ENCODE data around the gene AP2B1.
"Not testable (repeated sequence)": the region's sequence is repeated elsewhere in the genome, so short reads cannot be mapped to it uniquely, and the experiment has no call there.

AP2B1 gene

GRCh38 chr17:35645923-35646322 is 58.8 kb downstream of the AP2B1 start:
- DNase-seq = no peak

- DNase-seq = no peak
These were observed 64.3 kb downstream of the AP2B1 start for GRCh38 chr17:35651467-35651866.

- DNase-seq = no peak
These were observed 66.7 kb downstream of the AP2B1 start for GRCh38 chr17:35653619-35654361.

- DNase-seq = no peak
These were observed 68.2 kb downstream of the AP2B1 start for GRCh38 chr17:35655303-35655702.

DNA sequence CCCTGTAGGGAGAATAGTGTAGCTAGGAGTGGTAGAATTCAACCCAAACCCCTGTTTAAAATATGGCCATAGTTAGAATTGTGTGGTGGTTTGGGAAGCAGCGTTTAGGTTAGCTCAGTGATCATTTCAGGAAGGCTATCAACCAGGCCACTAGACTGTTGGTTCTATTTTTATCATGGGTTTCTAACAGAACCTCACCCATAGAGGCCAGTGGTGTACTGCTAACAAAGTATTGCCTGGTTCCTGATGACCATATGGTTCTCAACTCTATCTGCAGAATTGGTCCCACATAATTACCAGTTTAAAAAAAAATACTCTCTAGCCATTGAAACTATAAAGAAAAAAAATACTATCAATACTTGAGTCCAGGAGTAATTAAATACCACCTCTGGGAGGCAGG is 73.8 kb downstream of the AP2B1 start:
- no peak for DNase-seq

DNA sequence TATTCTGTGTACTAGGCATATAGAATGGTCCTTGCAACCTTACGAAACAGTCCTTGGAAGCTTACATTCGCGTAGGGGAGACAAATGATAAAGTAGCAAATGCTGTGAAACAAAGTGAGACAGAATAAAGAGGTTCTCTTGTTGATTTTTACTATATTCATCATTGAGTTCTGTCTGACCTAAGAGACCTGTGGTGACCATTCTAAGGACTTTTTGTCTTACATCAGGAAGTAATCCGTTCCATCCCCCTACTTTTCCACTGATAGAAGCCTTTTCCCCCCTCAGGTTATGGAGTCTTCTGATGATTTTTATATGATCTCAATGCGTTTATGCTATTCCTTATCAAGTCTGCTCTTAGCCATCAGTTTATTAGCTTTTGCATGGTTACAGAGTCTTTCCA is 77.6 kb downstream of the AP2B1 start:
- no peak for DNase-seq

DNA sequence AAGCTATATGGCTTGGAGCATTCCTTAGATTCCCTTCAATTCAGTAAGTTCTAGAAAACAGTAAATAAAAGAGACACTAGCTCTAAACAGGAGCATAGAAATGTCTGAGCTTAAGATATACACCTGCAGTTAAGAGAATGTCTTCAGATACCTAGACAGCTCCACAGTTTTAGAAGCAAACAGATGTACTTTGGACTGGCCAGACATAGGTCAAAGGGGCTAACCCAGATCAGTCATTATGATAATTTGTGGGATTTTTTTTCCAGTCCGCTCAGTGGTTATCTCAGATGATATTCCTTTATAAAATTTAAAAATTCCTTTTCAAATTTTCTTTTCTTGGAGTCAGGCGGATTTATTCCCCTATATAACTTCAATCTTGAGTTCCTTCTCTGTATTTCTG is 78.5 kb downstream of the AP2B1 start:
- DNase-seq = no peak

DNA sequence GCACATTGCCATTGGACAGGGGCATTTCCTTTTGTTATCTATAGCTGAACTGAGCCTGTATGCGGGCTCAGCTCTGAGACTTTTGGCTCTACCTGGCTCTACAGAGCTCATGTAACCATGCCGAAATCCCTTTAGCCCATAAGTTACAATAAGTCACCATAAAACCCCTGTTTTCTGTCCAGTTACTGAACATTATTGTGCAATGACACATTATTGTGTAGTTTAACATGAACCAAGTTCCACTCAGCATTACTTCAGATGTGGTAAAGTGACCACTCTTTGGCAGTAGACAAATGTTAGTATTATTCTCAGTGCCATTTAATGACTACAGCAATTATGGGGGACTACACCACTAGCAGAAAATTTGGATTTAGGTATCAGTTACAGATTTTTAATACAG is 78.9 kb downstream of the AP2B1 start:
- DNase-seq = no peak

DNA sequence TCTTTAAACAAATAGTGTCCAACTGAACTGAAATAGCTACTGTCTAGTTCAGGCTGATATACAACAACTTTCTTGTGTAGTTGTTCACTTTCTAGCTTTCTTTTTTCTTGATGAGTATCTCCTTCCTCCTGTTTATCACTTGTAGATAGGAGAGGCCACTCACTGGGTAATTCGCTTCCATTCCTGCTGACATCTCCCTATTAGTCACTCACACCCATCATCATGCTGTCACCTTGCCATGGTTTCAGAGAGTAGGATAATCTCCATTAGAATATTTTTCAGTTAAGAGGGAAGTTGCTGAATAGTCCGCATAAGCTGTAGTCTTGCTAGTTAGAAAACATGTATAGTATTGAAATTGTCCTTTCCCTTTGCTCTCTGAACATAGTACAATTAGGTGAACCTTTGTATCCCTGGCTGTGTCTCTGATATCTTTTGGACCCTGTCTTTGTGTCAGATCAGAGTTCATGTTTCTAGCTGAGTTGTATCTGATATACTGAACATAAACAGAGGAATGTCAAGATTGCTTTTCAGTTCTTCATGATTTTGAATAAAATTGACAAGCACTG is 79.9 kb downstream of the AP2B1 start:
- no peak for DNase-seq

- no peak for DNase-seq
These were observed 81.7 kb downstream of the AP2B1 start for GRCh38 chr17:35668802-35669201.

GRCh38 chr17:35674552-35674951 is 87.4 kb downstream of the AP2B1 start:
- DNase-seq = no peak

DNA sequence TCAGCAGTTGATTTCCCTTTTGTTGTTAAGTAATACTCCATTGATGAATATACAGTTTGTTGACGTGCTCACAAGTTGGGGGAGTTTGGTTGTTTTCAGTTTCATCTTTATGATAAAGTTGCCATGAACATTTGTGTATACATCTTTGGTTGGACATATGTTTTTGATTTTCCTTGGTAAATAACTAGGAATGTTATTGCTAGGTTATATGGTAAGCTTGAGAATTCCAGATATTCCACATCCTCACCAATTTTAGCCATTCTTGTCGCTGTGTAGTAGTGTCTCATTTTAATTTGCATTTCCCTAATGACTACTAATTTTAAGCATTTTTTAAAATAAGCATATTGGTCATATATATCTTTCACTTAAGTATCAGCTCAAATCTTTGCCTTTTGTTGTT is 89.3 kb downstream of the AP2B1 start:
- DNase-seq = no peak

DNA sequence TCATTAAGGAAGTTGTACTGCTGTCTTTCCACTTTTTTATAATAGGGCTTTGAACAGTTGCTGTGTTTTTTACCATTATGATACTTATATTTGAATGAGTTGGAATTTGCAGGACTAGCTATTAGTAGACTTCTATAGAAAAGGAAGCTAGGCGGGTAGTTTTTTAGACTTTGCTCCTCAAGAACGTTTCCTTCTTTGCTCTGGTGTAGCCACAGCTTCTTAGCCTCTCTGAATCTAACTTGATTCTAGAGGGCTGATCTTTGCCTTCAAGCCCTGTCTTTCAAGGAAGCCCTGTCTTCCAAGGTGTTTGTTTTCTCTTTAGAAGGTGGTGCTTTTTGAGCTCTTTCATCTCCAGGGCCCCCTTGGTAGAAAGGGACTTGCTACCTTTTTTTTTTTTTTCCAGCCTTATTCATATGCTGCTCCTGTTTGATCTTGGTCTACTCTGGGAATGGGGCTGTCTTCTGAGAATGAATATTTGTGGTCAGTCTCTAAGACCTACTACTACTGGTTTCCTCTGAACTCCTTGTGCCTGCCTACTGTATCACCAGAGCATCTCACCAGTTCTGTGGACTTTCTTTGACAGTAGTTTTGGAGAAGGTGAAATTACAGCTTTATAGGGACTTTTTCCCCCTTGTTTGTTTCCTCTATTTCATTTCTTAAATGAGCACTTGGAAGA is 92.0 kb downstream of the AP2B1 start:
- DNase-seq = no peak

DNA sequence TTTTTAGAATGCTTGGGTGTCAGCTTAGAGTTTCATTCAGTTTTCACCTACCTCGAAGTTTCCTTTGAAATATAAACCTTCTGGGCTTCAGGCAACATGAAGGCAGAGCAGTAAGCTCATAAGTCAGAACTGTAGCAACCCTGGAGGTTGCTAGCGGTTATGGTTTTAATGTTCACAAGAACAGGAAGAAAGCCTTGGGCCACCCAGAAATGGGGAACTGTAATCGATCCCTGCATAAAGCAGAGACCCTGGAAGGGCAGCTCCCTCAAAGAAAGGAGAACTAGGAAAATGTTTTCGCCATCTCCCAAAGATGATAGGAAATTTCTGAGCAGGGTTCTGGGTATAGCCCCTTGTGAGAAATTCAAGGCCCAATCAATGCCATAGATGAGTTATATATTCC is 96.5 kb downstream of the AP2B1 start:
- DNase-seq = no peak

DNA sequence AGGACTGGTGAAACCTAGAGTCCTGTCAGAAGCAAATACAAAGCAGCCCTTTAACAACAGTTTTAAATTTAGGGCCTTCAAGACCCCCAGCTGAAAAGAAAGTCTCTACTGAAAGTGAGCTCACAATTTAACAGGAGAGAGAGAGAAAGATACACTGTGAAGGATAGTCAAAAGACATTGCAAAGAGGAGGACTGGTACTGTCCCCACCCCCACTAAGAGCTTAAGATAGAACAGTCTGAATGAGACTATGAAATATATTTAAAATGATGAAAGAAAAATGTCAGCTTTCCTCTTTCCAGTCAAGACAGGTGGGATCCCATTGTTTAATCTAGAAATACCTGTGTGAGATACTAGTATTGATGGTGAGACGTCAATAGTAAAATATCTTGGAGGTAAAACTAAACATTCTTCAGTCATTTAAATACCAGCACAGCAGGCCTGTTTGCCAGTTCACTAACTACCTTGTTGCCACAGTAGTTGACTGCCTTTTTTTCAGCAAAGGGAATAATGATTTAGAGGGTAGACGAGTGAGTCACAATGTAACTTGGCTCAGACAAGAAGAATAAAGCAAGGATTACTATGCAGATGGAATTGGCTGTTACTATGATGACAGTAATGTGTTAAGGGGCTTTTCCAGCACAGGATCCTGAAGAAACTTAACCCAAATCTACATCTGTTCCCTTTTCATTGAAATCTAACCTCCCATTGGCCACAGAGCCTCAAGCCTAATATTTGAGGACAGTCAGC is 97.1 kb downstream of the AP2B1 start:
- DNase-seq = no peak

GRCh38 chr17:35692512-35693210 is 105.5 kb downstream of the AP2B1 start:
- no peak for DNase-seq

DNA sequence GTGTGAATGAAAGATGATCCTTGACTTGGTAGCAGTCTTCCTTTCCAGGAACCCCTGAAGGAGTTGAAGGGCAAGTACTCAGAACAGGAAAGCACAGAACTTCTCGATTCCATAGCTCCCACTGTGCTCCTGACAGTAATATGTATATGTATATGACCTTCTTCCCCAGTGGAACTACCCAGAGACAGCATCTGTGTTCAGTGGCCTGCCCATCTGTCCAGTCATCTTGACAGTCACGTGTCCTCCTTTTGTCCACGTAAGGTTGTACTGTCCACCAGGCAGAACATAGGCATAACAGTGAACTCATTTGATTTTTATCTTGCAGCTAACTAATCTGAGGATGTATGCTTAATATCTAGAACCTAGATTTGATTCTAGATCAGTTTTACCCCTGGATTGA is 106.5 kb downstream of the AP2B1 start:
- DNase-seq = no peak

GRCh38 chr17:35694906-35695305 is 107.8 kb downstream of the AP2B1 start:
- DNase-seq = no peak

DNA sequence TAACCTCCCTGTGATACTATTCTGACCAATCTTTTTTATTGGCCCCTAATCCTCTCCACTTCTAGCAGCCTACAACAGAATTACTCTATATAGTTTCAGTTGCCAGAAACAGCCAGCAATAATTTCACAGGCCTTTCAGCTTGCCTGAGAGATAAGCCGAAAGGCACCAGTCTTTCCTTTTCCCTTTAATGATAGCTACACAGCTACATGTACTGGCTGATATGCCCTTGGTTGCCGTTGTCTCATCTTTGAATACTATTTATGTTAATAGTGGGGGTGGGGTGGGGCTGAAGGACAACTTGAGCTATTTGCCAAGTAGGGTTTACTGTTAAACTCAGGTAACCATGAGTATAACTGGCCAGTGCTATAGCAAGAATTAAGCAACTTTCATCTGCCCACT is 108.5 kb downstream of the AP2B1 start:
- DNase-seq = no peak

GRCh38 chr17:35698800-35699199 is 111.7 kb downstream of the AP2B1 start:
- DNase-seq = no peak

DNA sequence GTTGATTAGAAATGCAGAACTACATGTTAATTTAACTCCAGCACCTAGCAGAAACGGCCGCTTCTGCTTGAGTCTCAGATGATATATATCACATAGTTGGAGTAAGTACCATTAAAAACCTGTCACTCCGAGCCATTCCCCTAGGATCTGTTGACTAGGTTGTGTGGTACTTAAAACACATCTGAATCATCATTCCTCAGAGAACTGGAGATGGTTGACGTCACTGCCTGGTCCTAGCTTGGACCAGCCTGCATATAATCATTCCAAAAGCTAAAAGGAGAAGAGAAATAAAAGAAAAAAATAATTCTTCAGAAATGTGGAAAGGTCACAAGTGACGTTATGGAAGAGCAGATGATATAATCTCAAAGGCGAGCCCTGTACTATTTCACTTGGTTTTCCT is 113.0 kb downstream of the AP2B1 start:
- DNase-seq = no peak

DNA sequence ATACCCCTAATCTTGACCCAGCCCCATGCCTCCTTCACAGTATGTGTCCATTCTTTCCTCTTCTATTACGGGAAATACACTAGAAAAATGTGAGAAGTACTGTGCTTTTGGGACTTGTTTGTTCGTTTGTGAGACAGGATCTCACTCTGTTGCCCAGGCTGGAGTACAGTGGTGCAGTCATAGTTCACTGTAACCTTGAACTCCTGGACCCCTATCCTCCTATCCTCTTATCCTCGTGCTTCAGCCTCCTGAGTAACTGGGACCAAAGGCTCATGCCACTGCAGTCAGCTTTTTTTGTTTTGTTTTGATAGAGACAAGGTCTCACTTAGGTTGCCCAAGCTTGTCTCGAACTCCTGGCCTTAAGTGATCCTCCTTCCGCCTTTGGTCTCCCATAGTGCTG is 114.4 kb downstream of the AP2B1 start:
- no peak for DNase-seq

DNA sequence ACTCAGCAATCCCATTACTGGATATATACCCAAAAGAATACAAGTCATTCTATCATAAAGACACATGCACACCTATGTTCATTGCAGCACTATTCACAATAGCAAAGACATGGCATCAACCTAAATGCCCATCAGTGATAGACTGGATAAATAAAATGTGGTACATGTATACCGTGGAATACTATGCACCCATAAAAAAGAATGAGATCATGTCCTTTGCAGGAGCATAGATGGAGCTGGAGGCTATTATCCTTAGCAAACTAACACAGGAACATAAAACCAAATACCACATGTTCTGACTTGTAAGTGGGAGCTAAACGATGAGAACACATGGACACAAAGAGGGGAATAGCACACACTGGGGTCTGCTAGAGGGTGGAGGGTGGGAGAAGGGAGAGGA is 116.2 kb downstream of the AP2B1 start:
- not testable (repeated sequence) for DNase-seq
